Chondrocyte (in vitro differentiated cells): Measurements from ENCODE around the gene STK32C. TPM values are rescaled to one million over a fixed set of nuclear protein-coding genes. Genes with fewer than 3 reads are reported as not detected.
A peak's percentile ranks its signal among the peaks of the same experiment; 100 is the strongest.

Experiments
- DNase-seq: peaks from one replicate; pipeline ENCODE4 v3.0.0; 2021; ENCODE audit warnings: mixed read lengths, low spot score
- H3K27ac Mint-ChIP-seq: one replicate; pipeline ENCODE4 v1.8.0; 2021; ENCODE audit warnings: mild to moderate bottlenecking, moderate library complexity, mixed read lengths; ENCODE audit not compliant: unreplicated experiment
- H3K27me3 Mint-ChIP-seq: 2 replicates; pipeline ENCODE4 v1.8.0; 2021; ENCODE audit warnings: low read depth, mixed read lengths
- H3K36me3 Mint-ChIP-seq: 2 replicates; pipeline ENCODE4 v1.8.0; 2021; ENCODE audit warnings: low read depth, mixed read lengths
- H3K4me1 Mint-ChIP-seq: 2 replicates; pipeline ENCODE4 v1.8.0; 2021; ENCODE audit warnings: low read depth, mild to moderate bottlenecking, mixed read lengths
- H3K4me3 Mint-ChIP-seq: one replicate; pipeline ENCODE4 v1.8.0; 2021; ENCODE audit warnings: mild to moderate bottlenecking, moderate library complexity, mixed read lengths; ENCODE audit not compliant: unreplicated experiment
- H3K9me3 Mint-ChIP-seq: 2 replicates; pipeline ENCODE4 v1.8.0; 2021; ENCODE audit warnings: low read depth, mixed read lengths
- CTCF ChIP-seq: fragments of 200-600 bp; sonication (generic); IDR thresholded peaks from 2 replicates; pipeline ENCODE4 v1.5.0; 2021; ENCODE audit warnings: antibody characterized with exemption, mild to moderate bottlenecking, moderate library complexity
- total RNA-seq: library from RNA; stranded (reverse); gene quantifications from 3 replicates; pipeline ENCODE4 v1.2.1, GENCODE V29; 2021

STK32C gene
- total RNA-seq, 1 donor from 2014 or later = 17.9 TPM

DNA sequence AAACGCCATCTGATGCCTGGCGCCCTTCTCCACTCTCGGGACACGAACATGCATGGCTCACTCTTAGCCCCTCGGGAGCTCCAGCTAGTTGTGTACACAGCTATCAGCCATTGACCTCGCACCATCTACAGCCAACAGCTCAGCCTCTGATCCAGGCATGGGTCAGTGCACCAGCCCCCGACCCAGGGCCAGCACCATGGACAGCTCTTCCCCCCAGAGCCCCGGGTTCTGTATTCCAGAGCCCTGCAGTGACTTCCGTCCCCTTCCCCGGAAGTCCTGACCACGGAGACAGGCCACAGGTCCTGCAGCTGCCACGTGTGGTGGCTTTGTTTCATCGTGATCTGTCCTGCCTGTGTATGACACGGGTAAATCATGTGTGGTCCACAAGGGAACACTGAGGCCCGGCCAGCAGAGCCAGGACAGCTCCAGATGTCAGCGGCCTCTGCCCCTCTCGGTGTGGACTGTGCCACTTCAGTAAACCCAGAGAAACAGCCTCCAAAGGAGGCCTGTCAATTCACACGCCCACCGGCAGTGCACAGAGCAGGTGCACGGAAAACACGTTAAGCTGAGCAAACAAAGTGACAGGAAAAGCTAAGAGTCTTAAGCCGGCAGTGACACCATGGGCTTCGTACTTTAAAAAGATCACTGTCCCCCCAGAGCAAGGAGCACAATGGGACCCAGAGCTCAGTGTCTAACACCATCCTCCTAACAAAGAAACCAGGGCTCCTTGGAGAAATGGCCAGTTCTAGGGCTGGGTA lies 13.0 kb downstream of the STK32C start:
- TF ChIP-seq CTCF = no peak
- no peak overlapping the region for H3K27ac Mint-ChIP-seq
- peaks cover 9% of the 10 kb centered on the region for H3K4me1 Mint-ChIP-seq
- no peak overlapping the region for H3K4me3 Mint-ChIP-seq
- H3K36me3 Mint-ChIP-seq = no peaks in the 10 kb centered on the region
- H3K27me3 Mint-ChIP-seq = peaks cover 1% of the 10 kb centered on the region
- DNase-seq = peak; percentile 70
- peaks cover 3% of the 10 kb centered on the region for H3K9me3 Mint-ChIP-seq

DNA sequence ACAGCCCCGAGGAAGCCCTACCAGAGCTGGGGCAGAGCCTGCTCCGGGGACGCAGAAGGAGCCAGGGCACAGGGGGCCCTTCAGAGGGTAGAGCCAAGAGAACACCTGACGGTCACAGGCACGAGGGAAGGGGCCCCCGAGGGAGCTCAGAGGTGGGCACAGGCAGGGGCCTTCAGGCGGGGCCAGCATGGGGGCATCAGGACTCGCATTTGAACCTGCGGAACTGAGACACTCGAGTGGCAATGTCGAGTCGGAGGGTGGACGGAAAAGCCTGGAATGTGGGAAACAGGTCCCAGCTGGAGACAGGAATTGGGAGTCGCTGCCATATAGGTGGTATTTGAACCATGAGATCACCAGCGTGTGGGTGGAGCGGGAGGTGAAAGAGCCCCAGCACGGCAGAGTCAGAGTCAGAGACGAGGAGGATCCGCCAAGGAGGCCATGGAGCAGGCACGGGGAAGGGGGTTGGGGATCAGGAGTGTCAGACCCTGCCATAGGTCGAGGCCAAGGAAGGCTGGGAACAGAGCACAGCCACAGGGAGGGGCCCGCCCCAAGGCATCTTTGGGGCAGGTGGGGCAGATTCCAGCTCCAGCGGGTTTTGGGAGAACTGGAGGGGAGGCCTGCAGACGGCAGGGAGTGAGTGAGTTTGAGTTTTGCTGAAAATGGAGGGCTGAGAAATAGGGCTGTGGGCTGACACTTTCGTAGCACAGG lies 13.8 kb downstream of the STK32C start:
- Mint-ChIP-seq H3K4me1 (peaks cover 9% of the 10 kb centered on the region), H3K4me3 (no peak overlapping the region), H3K36me3 (no peaks in the 10 kb centered on the region), H3K27ac (peak overlapping the region; percentile 49), H3K9me3 (peaks cover 8% of the 10 kb centered on the region), H3K27me3 (peaks cover 1% of the 10 kb centered on the region)
- no peak for TF ChIP-seq CTCF
- DNase-seq = peak; percentile 85

GRCh38 chr10:132293201-132293812 lies 14.4 kb downstream of the STK32C start:
- H3K36me3 Mint-ChIP-seq = no peaks in the 10 kb centered on the region
- peaks cover 13% of the 10 kb centered on the region for H3K9me3 Mint-ChIP-seq
- peaks cover 1% of the 10 kb centered on the region for H3K27me3 Mint-ChIP-seq
- peak; percentile 81 for DNase-seq
- peaks cover 9% of the 10 kb centered on the region for H3K4me1 Mint-ChIP-seq
- no peak overlapping the region for H3K4me3 Mint-ChIP-seq
- H3K27ac Mint-ChIP-seq = no peak overlapping the region
- TF ChIP-seq CTCF = no peak

DNA sequence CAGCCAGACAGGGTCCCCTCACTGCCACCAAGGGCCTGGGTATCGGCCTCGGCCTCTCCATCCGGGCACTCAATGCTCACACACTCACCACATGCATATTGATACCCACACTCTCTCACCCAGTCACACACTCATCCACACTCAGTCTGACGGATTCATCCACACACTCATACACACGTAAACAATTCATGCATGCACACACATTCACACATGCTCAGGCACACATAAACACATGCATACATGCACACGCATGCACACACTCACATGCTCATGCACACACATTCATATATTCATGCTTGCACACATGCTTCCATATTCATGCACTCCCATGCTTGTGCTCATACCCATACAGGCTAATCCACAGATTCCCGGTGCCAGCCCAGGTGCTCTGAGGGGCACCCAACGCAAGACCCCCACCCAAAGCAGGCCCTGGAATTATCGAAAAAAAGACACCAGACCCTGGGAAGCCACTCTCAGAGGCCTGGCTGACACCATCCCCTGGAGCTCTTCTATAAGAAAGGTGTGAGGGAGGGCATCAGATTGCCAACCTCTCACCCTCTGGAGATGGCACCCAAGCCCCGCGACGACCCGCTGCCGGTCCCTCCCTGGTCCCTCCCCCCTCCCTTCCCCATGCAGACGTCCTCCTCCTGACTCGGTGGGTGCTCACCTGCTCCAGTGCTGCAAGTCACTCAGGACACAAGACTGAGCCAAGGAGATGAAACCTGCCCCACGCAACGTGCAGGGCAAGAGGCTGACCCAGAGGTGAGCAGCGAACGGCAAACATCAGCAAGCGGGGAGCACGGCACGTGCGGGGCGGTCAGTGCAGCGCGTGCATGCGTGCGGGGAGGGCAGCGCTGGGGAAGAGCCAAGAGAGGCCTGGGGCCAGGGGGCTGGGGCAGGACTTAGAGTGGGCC lies 15.2 kb downstream of the STK32C start:
- H3K4me1 Mint-ChIP-seq = peaks cover 9% of the 10 kb centered on the region
- no peak overlapping the region for H3K4me3 Mint-ChIP-seq
- no peak overlapping the region for H3K27ac Mint-ChIP-seq
- H3K27me3 Mint-ChIP-seq = peaks cover 1% of the 10 kb centered on the region
- TF ChIP-seq CTCF = no peak
- no peak for DNase-seq
- H3K36me3 Mint-ChIP-seq = no peaks in the 10 kb centered on the region
- H3K9me3 Mint-ChIP-seq = peaks cover 15% of the 10 kb centered on the region
